PC-9 (cell line): ENCODE measurements around the gene POU3F4. TPM values are rescaled to one million over a fixed set of nuclear protein-coding genes. Genes with fewer than 3 reads are reported as not detected.
A peak's percentile ranks its signal among the peaks of the same experiment; 100 is the strongest.

Experiments
- BruUV-seq: library from RNA; stranded (reverse); fragments of 400-500 nt; replicated peaks from 2 replicates; lab custom pipeline; 2021; lab: Mats Ljungman, UMichigan
- CTCF ChIA-PET: fragments of 300-600 bp; sonication (Branson Sonifier 250); formaldehyde crosslinking; loops from one replicate; lab custom pipeline; 2022; ENCODE audit warnings: antibody characterized with exemption; lab: Charles Lee
- POLR2A ChIA-PET: fragments of 300-600 bp; sonication (Branson Sonifier 250); formaldehyde crosslinking; loops from one replicate; lab custom pipeline; 2022; ENCODE audit warnings: antibody characterized with exemption; ENCODE audit not compliant: unreplicated experiment; lab: Charles Lee
- DNase-seq, 2 experiments: peaks; one replicate each; pipeline versions ENCODE4 v3.0.0 to v3.0.0-alpha.2; 2015 to 2022; ENCODE audit warnings: mixed read lengths in 1 of 2
- H2AFZ ChIP-seq: fragments of 200-600 bp; sonication (generic); 2 replicates; pipeline ENCODE4 v1.8.1; 2017; ENCODE audit warnings: antibody characterized with exemption
- H3F3A ChIP-seq: fragments of 200-600 bp; sonication (generic); 2 replicates; pipeline ENCODE4 v1.8.1; 2017; ENCODE audit warnings: antibody characterized with exemption, mild to moderate bottlenecking, low read depth; ENCODE audit not compliant: insufficient read depth
- H3K27ac ChIP-seq: fragments of 200-600 bp; sonication (generic); 2 replicates; pipeline ENCODE4 v1.6.1; 2016; ENCODE audit warnings: mixed run types
- H3K27me3 ChIP-seq: fragments of 200-600 bp; sonication (generic); 2 replicates; pipeline ENCODE4 v1.6.1; 2016; ENCODE audit warnings: low read depth, mixed run types; ENCODE audit not compliant: insufficient read depth
- H3K36me3 ChIP-seq: fragments of 200-600 bp; sonication (generic); 2 replicates; pipeline ENCODE4 v1.6.1; 2016; ENCODE audit warnings: low read depth, mixed run types
- H3K4me1 ChIP-seq: fragments of 200-600 bp; sonication (generic); replicated peaks from 2 replicates; pipeline ENCODE4 v1.6.1; 2016; ENCODE audit warnings: mixed run types; ENCODE audit not compliant: insufficient read depth
- H3K4me2 ChIP-seq: fragments of 200-600 bp; sonication (generic); 2 replicates; pipeline ENCODE4 v1.6.1; 2017; ENCODE audit warnings: mixed run types
- H3K4me3 ChIP-seq: fragments of 200-600 bp; sonication (generic); 2 replicates; pipeline ENCODE4 v1.6.1; 2016; ENCODE audit warnings: mixed run types
- H3K79me2 ChIP-seq: fragments of 200-600 bp; sonication (generic); 2 replicates; pipeline ENCODE4 v1.6.1; 2017; ENCODE audit warnings: low read depth, mixed run types
- H3K9me2 ChIP-seq: fragments of 200-600 bp; sonication (generic); 2 replicates; pipeline ENCODE4 v1.8.1; 2017; ENCODE audit warnings: mild to moderate bottlenecking; ENCODE audit not compliant: insufficient read depth
- H3K9me3 ChIP-seq: fragments of 200-600 bp; sonication (generic); 2 replicates; pipeline ENCODE4 v1.8.1; 2016; ENCODE audit warnings: low read depth; ENCODE audit not compliant: insufficient read depth
- H4K20me1 ChIP-seq: fragments of 200-600 bp; sonication (generic); 2 replicates; pipeline ENCODE4 v1.8.1; 2017; ENCODE audit not compliant: insufficient read depth
- EZH2 ChIP-seq: fragments of 200-600 bp; sonication (generic); IDR thresholded peaks from 2 replicates; pipeline ENCODE4 v1.8.0; 2017; ENCODE audit warnings: antibody characterized with exemption, low read depth
- intact Hi-C: fragments of 100-400 bp; cut with micrococcal nuclease; formaldehyde crosslinking; loops from one replicate; pipeline ENCODE4 v1.10.0; 2022; ENCODE audit not compliant: unreplicated experiment
- total RNA-seq: library from RNA; stranded (reverse); gene quantifications from 2 replicates; pipeline ENCODE4 v1.2.3, GENCODE V29; 2021
- TF ChIP-seq, protein P1 (sequence below): fragments of 200-600 bp; sonication (generic); conservative IDR thresholded peaks from 2 replicates; pipeline ENCODE4 v1.6.1; 2017; ENCODE audit warnings: mixed run types, antibody characterized with exemption, mild to moderate bottlenecking, moderate library complexity

Gene POU3F4
- total RNA-seq, 1 experiment from 2014 or later: not detected

DNA sequence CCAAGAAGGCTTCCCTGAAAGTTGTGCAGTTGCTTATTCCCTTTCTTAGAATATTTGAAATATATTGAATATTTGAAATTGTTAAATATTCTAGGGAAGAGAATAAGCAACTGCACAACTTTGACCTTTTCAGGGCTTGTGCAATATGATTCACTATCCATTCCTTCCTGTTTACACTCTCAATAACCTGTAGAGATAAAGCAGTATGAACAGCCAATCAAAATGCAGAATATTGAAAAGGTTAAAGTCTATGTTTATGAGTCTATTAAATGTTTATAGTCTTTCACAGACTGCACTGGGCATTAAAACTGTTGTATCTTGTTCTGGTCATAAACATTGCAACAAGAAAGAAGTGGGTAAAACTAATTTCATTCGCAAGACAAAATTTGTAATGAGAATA lies 13.8 kb downstream of the POU3F4 start:
- DNase-seq: no peak
- Histone ChIP-seq H3K4me3 (no peak overlapping the region), H3K9me3 (no peaks in the 10 kb centered on the region), H2AFZ (no peak overlapping the region), H3F3A (no peaks in the 10 kb centered on the region), H3K4me2 (no peak overlapping the region), H3K27ac (no peak overlapping the region), H3K4me1 (no peaks in the 10 kb centered on the region), H3K36me3 (no peaks in the 10 kb centered on the region), H3K27me3 (no peaks in the 10 kb centered on the region), H3K79me2 (no peaks in the 10 kb centered on the region), H4K20me1 (no peaks in the 10 kb centered on the region), H3K9me2 (no peaks in the 10 kb centered on the region)
- TF ChIP-seq, protein P1, sequence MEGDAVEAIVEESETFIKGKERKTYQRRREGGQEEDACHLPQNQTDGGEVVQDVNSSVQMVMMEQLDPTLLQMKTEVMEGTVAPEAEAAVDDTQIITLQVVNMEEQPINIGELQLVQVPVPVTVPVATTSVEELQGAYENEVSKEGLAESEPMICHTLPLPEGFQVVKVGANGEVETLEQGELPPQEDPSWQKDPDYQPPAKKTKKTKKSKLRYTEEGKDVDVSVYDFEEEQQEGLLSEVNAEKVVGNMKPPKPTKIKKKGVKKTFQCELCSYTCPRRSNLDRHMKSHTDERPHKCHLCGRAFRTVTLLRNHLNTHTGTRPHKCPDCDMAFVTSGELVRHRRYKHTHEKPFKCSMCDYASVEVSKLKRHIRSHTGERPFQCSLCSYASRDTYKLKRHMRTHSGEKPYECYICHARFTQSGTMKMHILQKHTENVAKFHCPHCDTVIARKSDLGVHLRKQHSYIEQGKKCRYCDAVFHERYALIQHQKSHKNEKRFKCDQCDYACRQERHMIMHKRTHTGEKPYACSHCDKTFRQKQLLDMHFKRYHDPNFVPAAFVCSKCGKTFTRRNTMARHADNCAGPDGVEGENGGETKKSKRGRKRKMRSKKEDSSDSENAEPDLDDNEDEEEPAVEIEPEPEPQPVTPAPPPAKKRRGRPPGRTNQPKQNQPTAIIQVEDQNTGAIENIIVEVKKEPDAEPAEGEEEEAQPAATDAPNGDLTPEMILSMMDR: no peak
- TF ChIP-seq EZH2: no peak
- POLR2A ChIA-PET: no interaction called here
- CTCF ChIA-PET: no interaction called here
- intact Hi-C loops: no loop called here
- no TSS peak for BruUV-seq

GRCh38 chrX:83529950-83530349 lies 21.9 kb downstream of the POU3F4 start:
- Histone ChIP-seq H3K36me3 (no peaks in the 10 kb centered on the region), H3F3A (no peaks in the 10 kb centered on the region), H3K4me3 (no peak overlapping the region), H3K4me1 (no peaks in the 10 kb centered on the region), H3K4me2 (no peak overlapping the region), H2AFZ (no peak overlapping the region), H3K27ac (no peak overlapping the region), H3K9me3 (no peaks in the 10 kb centered on the region), H3K9me2 (no peaks in the 10 kb centered on the region), H4K20me1 (no peaks in the 10 kb centered on the region), H3K27me3 (no peaks in the 10 kb centered on the region), H3K79me2 (no peaks in the 10 kb centered on the region)
- intact Hi-C loops: no loop called here
- no peak for TF ChIP-seq EZH2
- TF ChIP-seq, protein P1: no peak
- no TSS peak for BruUV-seq
- ChIA-PET CTCF (no interaction called here), POLR2A (no interaction called here)
- DNase-seq: no peak

- no peak overlapping the region for H3K27ac ChIP-seq
- POLR2A ChIA-PET: no interaction called here
- H3F3A ChIP-seq: no peaks in the 10 kb centered on the region
- peak overlapping the region; percentile 43 for H3K4me2 ChIP-seq
- TF ChIP-seq, protein P1: no peak
- TF ChIP-seq EZH2: no peak
- H3K79me2 ChIP-seq: no peaks in the 10 kb centered on the region
- H3K4me3 ChIP-seq: peak overlapping the region; percentile 16; the same call in 1 of the 2 replicates
- H2AFZ ChIP-seq: no peak overlapping the region
- no peaks in the 10 kb centered on the region for H3K36me3 ChIP-seq
- no peaks in the 10 kb centered on the region for H3K9me2 ChIP-seq
- CTCF ChIA-PET: no interaction called here
- H4K20me1 ChIP-seq: no peaks in the 10 kb centered on the region
- no peaks in the 10 kb centered on the region for H3K27me3 ChIP-seq
- DNase-seq: no peak
- H3K9me3 ChIP-seq: no peaks in the 10 kb centered on the region
- H3K4me1 ChIP-seq: no peaks in the 10 kb centered on the region
- no TSS peak for BruUV-seq
- intact Hi-C loops: no loop called here
Measured at GRCh38 chrX:83535417-83536196, 27.5 kb downstream of the POU3F4 start.
